Measurements from ENCODE around the gene TAF8. TPM values are rescaled to one million over a fixed set of nuclear protein-coding genes. Genes with fewer than 3 reads are reported as not detected.

TAF8 gene
- total RNA-seq, 1 donor = 16.3 TPM

- Histone ChIP-seq H4K20me1 (ENCODE audit: insufficient read depth, low read length) (no peaks in the 10 kb centered on the region), H3K4me3 (ENCODE audit: insufficient read depth, low read length) (peak overlapping the region; percentile 99), H3K27me3 (ENCODE audit: insufficient read depth, low read length) (peaks cover 15% of the 10 kb centered on the region), H2AFZ (ENCODE audit: low read length) (peak overlapping the region; percentile 36), H3K4me2 (ENCODE audit: insufficient read depth, low read length) (peak overlapping the region; percentile 84), H3K27ac (ENCODE audit: low read depth, low read length) (peak overlapping the region; percentile 96), H3K79me2 (ENCODE audit: insufficient read depth, low read length) (peaks cover 12% of the 10 kb centered on the region), H3K4me1 (ENCODE audit: insufficient read depth, low read length) (peaks cover 15% of the 10 kb centered on the region), H3K36me3 (ENCODE audit: insufficient read depth, low read length) (peaks cover 22% of the 10 kb centered on the region), H3K9me3 (ENCODE audit: low read depth, low read length) (no peaks in the 10 kb centered on the region)
- TF ChIP-seq CTCF (IDR thresholded peaks at IDR 0.05; ENCODE audit: extremely low read depth, low read depth, low read length) = no peak
- no peak for DNase-seq (ENCODE audit: insufficient read length, low spot score, missing footprints)
These were observed 937 bp downstream of the TAF8 start for GRCh38 chr6:42051268-42051653.

- Histone ChIP-seq H3K27ac (ENCODE audit: low read depth, low read length) (no peak overlapping the region), H4K20me1 (ENCODE audit: insufficient read depth, low read length) (no peaks in the 10 kb centered on the region), H2AFZ (ENCODE audit: low read length) (no peak overlapping the region), H3K27me3 (ENCODE audit: insufficient read depth, low read length) (no peaks in the 10 kb centered on the region), H3K9me3 (ENCODE audit: low read depth, low read length) (no peaks in the 10 kb centered on the region), H3K4me3 (ENCODE audit: insufficient read depth, low read length) (no peak overlapping the region), H3K4me2 (ENCODE audit: insufficient read depth, low read length) (no peak overlapping the region), H3K36me3 (ENCODE audit: insufficient read depth, low read length) (peaks cover 35% of the 10 kb centered on the region), H3K79me2 (ENCODE audit: insufficient read depth, low read length) (peaks cover 12% of the 10 kb centered on the region), H3K4me1 (ENCODE audit: insufficient read depth, low read length) (peaks cover 10% of the 10 kb centered on the region)
- TF ChIP-seq CTCF (IDR thresholded peaks at IDR 0.05; ENCODE audit: extremely low read depth, low read depth, low read length) = no peak
- no peak for DNase-seq (ENCODE audit: insufficient read length, low spot score, missing footprints)
These were observed 3.3 kb downstream of the TAF8 start for GRCh38 chr6:42053601-42054000.

GRCh38 chr6:42059743-42060142, 9.4 kb downstream of the TAF8 start:
- H3K4me2 ChIP-seq (ENCODE audit: insufficient read depth, low read length) = no peak overlapping the region
- no peaks in the 10 kb centered on the region for H4K20me1 ChIP-seq (ENCODE audit: insufficient read depth, low read length)
- H2AFZ ChIP-seq (ENCODE audit: low read length) = no peak overlapping the region
- TF ChIP-seq CTCF (IDR thresholded peaks at IDR 0.05; ENCODE audit: extremely low read depth, low read depth, low read length) = no peak
- DNase-seq (ENCODE audit: insufficient read length, low spot score, missing footprints) = no peak
- no peaks in the 10 kb centered on the region for H3K27me3 ChIP-seq (ENCODE audit: insufficient read depth, low read length)
- no peak overlapping the region for H3K27ac ChIP-seq (ENCODE audit: low read depth, low read length)
- peaks cover 39% of the 10 kb centered on the region for H3K36me3 ChIP-seq (ENCODE audit: insufficient read depth, low read length)
- no peak overlapping the region for H3K4me3 ChIP-seq (ENCODE audit: insufficient read depth, low read length)
- H3K4me1 ChIP-seq (ENCODE audit: insufficient read depth, low read length) = no peaks in the 10 kb centered on the region
- no peaks in the 10 kb centered on the region for H3K79me2 ChIP-seq (ENCODE audit: insufficient read depth, low read length)
- H3K9me3 ChIP-seq (ENCODE audit: low read depth, low read length) = no peaks in the 10 kb centered on the region

GRCh38 chr6:42066156-42066675, 15.9 kb downstream of the TAF8 start:
- H3K27ac ChIP-seq (ENCODE audit: low read depth, low read length) = no peak overlapping the region
- no peak overlapping the region for H3K4me3 ChIP-seq (ENCODE audit: insufficient read depth, low read length)
- H3K79me2 ChIP-seq (ENCODE audit: insufficient read depth, low read length) = no peaks in the 10 kb centered on the region
- no peaks in the 10 kb centered on the region for H3K27me3 ChIP-seq (ENCODE audit: insufficient read depth, low read length)
- no peak for TF ChIP-seq CTCF (IDR thresholded peaks at IDR 0.05; ENCODE audit: extremely low read depth, low read depth, low read length)
- peaks cover 47% of the 10 kb centered on the region for H3K36me3 ChIP-seq (ENCODE audit: insufficient read depth, low read length)
- no peak overlapping the region for H2AFZ ChIP-seq (ENCODE audit: low read length)
- DNase-seq (ENCODE audit: insufficient read length, low spot score, missing footprints) = no peak
- H3K4me1 ChIP-seq (ENCODE audit: insufficient read depth, low read length) = no peaks in the 10 kb centered on the region
- no peaks in the 10 kb centered on the region for H4K20me1 ChIP-seq (ENCODE audit: insufficient read depth, low read length)
- H3K4me2 ChIP-seq (ENCODE audit: insufficient read depth, low read length) = no peak overlapping the region
- H3K9me3 ChIP-seq (ENCODE audit: low read depth, low read length) = no peaks in the 10 kb centered on the region
